ENCODE measurements around the gene VIPAS39. TPM values are rescaled to one million over a fixed set of nuclear protein-coding genes. Genes with fewer than 3 reads are reported as not detected.
A peak's percentile ranks its signal among the peaks of the same experiment; 100 is the strongest.

The VIPAS39 gene
- total RNA-seq, 1 experiment from 2014 or later: 16.8 TPM

GRCh38 chr14:77442196-77442595 is 15.2 kb downstream of the VIPAS39 start:
- POLR2A ChIA-PET: no interaction called here
- Histone ChIP-seq H2AFZ (ENCODE audit: low read depth, low read length, poor library complexity, severe bottlenecking) (no peak overlapping the region), H3K9ac (ENCODE audit: low read length) (no peak overlapping the region), H3K9me3 (ENCODE audit: control insufficient read depth in 1 of 2, insufficient read depth in 1 of 2, low read depth in 1 of 2, low read length in 2 of 2) (no peaks in the 10 kb centered on the region), H3K27ac (ENCODE audit: low read depth, low read length) (no peak overlapping the region), H3K79me2 (ENCODE audit: insufficient read depth, low read length) (no peaks in the 10 kb centered on the region), H3K4me2 (ENCODE audit: low read length) (no peak overlapping the region), H4K20me1 (ENCODE audit: insufficient read depth) (no peaks in the 10 kb centered on the region), H3K9me2 (ENCODE audit: insufficient read depth) (no peaks in the 10 kb centered on the region), H3K36me3 (ENCODE audit: control insufficient read depth in 1 of 2, insufficient read depth in 2 of 2, low read length in 2 of 2) (peaks cover 16 to 23% of the 10 kb centered on the region in 2 experiments; a peak in 3 of 4 replicates), H3K4me3 (replicated peaks in 1 of 2; ENCODE audit: low read depth in 1 of 2, low read length in 2 of 2) (no peak overlapping the region), H3K4me1 (ENCODE audit: control insufficient read depth in 1 of 2, insufficient read depth in 2 of 2, low read length in 2 of 2) (no peaks in the 10 kb centered on the region), H3K27me3 (ENCODE audit: insufficient read depth, low read length) (no peaks in the 10 kb centered on the region)
- TF ChIP-seq POLR2A (IDR thresholded peaks at IDR 0.05; ENCODE audit: borderline replicate concordance, extremely low read depth, insufficient read depth, insufficient read length) (no peak), SP1 (IDR thresholded peaks at IDR 0.05; ENCODE audit: low read depth) (no peak), TCF7L2 (IDR thresholded peaks at IDR 0.05; ENCODE audit: borderline replicate concordance, extremely low read depth, insufficient read depth, insufficient read length) (no peak), JUND (IDR thresholded peaks at IDR 0.05) (no peak), ELF1 (IDR thresholded peaks at IDR 0.05; ENCODE audit: borderline replicate concordance, low read depth) (no peak), POLR2AphosphoS5 (IDR thresholded peaks at IDR 0.05; ENCODE audit: low read depth, low read length) (no peak), EZH2 (IDR thresholded peaks at IDR 0.05) (no peak), YY1 (IDR thresholded peaks at IDR 0.05; ENCODE audit: extremely low read depth, insufficient replicate concordance, low read depth, low read length) (no peak), SRF (IDR thresholded peaks at IDR 0.05; ENCODE audit: low read depth) (no peak), RAD21 (IDR thresholded peaks at IDR 0.05; ENCODE audit: low read depth) (no peak), REST (IDR thresholded peaks at IDR 0.05; ENCODE audit: low read depth) (no peak), ZNF274 (IDR thresholded peaks at IDR 0.05; ENCODE audit: low read depth, low read length) (no peak), CBX3 (IDR thresholded peaks at IDR 0.05; ENCODE audit: low read depth) (no peak), ZBTB33 (IDR thresholded peaks at IDR 0.05; ENCODE audit: extremely low read depth, insufficient replicate concordance, low read length) (no peak), EGR1 (IDR thresholded peaks at IDR 0.05; ENCODE audit: low read depth) (no peak), EZH2phosphoT487 (IDR thresholded peaks at IDR 0.05; ENCODE audit: borderline replicate concordance) (no peak), ZFX (IDR thresholded peaks at IDR 0.05) (no peak), CTCF (IDR thresholded peaks at IDR 0.05 in 2 of 3, conservative IDR thresholded peaks at IDR 0.05 in 1 of 3; ENCODE audit: borderline replicate concordance in 1 of 3, insufficient read depth in 1 of 3, low read depth in 2 of 3, low read length in 2 of 3) (no peak)
- RAD21 ChIA-PET (ENCODE audit: low non-redundant PET in 1 of 2, low total read pairs in 2 of 2, uncharacterized antibody in 2 of 2, unreplicated experiment in 2 of 2): no interaction called here
- ATAC-seq (no peak), DNase-seq (ENCODE audit: low read depth, low spot score) (no peak)
- BruUV-seq (replicated peaks): TSS peak; percentile 16
- intact Hi-C loops (cut with micrococcal nuclease): no loop called here
- CTCF ChIA-PET: no interaction called here
